Right forelimb (tissue), 1 donor: Measurements from ENCODE around the gene ZNF771.
"Not testable (repeated sequence)": the region's sequence is repeated elsewhere in the genome, so short reads cannot be mapped to it uniquely, and the experiment has no call there.

Experiments
- DNase-seq: peaks from one replicate; pipeline ENCODE4 v3.0.0-alpha.2; 2018

The ZNF771 gene

DNA sequence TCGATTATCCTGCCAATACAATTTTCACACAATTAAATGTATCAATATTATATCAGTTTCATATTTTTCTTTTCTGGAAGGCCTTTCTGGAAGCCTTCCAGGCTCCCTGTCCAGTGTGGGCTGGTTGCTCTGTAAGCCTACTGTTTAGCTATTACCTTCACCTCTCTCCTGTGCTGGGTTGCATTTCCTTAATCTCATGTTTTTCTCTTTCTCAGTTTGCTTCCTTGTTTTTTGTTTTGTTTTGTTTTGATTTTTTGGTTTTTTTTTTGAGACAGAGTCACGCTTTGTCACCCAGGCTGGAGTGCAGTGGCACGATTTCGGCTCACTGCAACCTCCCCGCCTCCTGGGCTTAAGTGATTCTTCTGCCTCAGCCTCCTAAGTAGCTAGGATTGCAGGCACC, 31.4 kb downstream of the ZNF771 start:
- no peak for DNase-seq

DNA sequence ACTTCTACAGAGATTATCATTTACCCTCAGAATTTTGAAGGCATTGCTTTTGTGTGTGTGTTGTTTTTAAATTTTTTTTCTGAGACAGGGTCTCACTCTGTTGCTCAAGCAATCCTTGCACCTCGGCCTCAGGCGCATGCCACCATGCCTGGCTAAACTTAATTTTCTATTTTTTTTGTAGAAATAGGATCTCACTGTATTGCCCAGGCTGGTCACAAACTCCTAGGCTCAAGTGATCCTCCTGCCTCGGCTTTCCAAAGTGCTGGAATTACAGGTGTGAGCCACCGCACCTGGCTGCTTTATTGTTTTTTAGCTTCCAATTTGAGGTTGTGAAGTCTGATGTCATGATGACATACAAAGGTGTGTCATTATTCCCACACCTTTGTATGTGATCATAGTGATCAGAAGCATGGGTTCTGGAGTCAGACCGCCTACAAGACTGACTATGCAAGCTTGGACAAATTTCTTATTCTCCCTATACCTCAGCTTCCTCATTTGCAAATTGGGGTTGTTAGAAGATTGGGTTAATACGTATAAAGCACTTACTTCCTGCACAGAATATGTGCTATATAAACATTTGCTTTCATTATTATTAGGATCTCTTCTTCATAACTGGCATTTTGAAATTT, 32.4 kb downstream of the ZNF771 start:
- DNase-seq: no peak

DNA sequence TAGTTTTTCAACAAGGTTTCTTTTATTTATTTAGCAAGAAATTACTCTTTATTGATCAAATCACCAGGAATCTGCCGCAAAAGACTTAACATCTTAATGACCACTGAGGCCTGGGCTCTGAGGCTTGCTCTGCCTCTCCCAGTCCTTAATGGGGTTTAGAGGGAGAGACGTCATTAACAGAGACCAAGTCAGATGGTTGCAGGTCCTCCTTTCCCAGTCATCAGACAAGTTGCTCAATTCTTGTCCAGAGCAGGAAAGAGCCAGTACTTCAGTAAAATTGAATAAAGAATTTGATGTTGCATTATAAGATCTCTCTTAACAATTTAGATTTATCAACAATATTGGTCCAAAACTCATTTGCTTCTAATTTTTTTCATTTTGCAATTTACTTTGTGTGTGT, 36.2 kb downstream of the ZNF771 start:
- no peak for DNase-seq

DNA sequence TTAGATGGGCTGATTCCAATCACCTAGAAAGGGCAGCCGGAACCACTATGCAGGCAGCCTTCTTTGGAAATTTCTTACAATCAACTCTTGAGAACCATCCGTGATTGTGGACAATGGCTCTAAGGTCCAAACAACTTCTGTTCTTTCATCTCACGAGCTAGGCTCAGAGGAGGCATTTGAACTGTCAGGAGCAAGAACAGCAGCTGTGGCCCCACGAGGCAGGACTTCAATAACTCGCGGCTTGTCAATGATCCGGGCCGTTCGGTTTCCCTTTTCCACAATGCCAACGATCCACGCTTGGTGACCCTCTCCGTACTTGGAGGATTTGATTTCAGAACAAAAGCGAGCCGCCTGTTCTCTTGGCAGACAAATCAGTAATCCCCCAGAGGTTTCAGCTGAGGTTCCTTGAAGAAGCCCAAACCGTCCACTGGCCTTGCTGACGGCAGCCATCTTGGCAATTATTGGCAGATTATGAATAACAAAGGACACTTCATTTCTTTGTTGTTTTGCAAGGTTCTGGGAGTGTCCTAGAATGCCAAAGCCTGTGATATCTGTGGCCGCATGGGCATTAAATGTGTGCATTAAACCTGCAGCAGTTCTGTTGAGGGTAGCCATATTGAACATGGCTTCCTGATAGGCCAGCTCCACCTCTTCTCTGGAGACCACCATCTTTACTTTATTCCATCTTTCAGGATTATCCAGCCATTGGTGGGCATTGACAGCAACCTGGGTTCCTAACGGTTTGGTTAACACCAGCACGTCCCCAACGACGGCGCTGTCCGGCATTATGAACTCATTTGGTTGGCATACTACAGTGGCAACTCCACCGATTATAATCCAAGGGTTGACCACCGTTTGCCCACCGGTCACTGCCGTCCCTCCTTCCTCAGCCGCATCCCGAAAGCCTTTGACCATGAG, 37.1 kb downstream of the ZNF771 start:
- DNase-seq: no peak

DNA sequence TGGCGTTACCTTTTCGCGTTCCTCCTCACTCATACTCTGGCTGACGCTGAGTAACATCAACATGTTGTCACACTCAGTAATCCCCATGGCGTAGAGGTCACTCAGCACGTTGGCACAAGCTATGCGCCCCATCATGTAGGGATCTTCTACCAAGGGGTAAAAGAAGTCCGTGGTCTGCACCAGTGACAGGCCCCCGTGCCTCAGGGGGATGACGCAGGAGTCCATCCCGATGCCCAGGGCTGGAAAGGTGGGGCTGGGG, 37.7 kb downstream of the ZNF771 start:
- DNase-seq: no peak

DNA sequence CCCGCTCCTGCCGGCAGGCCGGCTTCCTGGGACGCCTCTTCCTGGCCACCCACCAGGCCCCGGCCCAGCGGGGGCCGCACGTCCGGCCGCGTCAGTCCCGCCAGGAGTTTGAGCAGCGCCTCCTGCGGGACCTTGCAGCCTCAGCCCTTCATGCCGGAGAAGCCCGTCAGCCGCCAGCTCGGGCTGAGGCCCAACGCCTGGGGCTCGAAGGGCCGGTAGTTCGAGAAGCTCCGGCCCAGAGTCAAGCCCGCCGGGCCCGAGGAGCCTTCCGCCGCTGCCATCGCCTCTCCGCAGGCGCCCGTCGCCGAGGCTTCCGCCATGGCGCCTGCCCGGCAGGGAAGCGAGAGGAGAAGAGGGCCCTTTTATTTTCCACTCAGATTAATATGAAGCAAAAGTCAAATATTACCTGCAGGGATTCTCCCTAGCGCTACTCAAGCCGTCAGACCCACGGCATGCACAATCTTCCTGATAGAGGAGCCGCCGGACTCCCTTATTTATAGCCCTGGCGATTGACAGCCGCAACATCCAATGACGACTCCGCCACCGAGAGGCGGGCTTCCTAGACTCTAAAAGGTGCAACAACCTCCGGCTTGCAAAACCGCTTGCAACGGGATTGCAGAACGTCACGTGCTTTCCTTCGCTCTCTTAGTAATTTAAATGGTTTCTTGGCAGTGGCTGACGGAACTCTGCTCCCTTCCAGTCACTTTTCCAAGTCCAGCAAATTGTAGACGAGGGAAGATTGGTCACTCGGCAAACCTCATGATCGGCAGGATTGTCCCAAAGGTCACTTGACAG, 38.2 kb downstream of the ZNF771 start, which contains the start of gene SEPHS2:
Gene SEPHS2, minus strand, starts transcription at position 467 of the 795 bp plus-strand sequence. Its CDS starts 147 bp downstream, at position 320.
- DNase-seq: peak; percentile 96

DNA sequence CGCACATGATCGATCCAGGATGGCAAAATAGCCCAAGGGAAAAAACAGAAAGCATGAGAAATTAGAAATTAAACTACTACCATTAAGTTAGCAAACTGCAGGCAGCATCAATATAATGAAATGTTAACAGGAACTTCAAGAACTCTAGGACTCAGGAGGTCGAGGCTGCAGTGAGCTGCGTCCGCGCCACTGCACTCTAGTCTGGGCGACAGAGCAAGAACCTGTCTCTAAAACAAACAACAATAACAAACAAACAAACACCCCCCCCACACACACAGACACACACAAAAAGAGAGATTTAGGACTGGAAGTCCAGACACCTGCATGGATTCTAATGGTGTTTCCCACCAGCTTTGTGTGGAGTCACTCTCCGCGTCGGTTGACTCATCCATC, 38.8 kb downstream of the ZNF771 start:
- no peak for DNase-seq

DNA sequence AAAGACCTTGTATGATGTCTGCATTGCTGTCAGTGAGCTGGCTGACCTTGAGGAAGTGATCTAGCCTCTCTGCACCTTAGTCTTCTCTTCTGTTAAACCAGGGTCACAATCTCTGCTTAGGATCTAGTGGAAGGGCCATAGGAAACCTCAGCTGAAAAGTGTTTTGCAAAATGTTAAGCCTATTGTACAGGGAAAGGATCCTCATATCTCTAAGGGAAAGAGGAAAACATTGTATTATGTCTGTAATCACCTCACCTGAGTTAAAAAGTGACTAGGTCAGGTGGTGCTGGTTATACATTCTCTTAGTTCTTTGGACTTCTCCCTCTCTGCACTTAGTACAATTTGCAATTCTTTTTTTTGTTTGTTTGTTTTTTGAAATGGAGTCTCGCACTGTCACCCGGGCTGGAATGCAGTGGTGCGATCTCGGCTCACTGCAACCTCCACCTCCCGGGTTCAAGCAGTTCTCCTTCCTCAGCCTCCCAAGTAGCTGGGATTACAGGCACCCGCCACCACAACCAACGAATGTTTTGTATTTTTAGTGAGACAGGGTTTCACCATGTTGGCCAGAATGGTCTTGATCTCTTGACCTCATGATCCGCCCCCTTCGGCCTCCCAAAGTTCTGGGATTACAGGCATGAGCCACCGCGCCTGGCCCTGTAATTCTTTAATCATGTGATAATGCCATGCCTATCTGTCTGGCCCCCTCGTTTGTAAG, 40.3 kb downstream of the ZNF771 start:
- no peak for DNase-seq

DNA sequence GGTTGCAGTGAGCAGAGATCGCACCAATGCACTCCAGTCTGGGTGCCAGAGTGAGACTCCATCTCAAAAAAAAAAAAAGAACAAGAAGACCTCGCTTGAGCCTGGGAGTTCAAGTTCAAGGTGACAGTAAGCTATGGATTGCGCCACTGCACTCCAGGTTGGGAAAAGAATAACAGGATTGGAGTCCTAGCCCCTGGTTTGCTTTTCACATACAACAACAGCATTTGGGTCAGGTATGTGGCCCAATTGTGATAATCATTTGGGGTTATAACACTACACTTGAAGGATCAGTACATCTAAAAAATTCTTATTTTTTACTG, 41.7 kb downstream of the ZNF771 start:
- DNase-seq: no peak

DNA sequence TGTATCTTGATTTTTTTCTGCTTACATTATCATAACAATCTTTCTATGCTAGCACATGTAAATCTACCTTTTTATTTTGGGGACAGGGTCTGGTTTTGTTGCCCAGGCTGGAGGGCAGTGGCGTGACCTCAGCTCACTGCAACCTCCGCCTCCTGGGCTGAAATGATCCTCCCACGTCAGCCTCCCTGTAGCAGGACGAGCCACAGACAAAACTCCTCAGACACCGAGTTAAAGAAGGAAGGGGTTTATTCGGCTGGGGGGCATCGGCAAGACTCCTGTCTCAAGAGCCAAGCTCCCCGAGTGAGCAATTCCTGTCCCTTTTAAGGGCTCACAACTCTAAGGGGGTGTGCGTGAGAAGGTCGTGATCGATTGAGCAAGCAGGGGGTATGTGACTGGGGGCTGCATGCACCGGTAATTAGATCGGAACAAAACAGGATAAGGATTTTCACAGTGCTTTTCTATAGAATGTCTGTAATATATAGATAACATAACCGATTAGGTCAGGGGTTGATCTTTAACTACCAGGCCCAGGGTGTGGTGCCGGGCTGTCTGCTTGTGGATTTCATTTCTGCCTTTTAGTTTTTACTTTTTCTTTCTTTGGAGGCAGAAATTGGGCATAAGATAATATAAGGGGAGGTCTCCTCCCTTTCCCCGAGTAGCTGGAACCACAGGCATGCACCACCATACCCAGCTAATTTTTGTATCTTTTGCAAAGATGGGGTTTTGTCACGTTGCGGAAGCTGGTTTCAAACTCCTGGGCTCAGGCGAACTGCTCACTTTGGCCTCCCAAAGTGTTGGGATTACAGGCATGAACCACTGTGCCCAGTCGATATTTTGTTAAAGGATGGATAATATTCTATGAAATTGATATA, 45.5 kb downstream of the ZNF771 start:
- DNase-seq: not testable (repeated sequence)

DNA sequence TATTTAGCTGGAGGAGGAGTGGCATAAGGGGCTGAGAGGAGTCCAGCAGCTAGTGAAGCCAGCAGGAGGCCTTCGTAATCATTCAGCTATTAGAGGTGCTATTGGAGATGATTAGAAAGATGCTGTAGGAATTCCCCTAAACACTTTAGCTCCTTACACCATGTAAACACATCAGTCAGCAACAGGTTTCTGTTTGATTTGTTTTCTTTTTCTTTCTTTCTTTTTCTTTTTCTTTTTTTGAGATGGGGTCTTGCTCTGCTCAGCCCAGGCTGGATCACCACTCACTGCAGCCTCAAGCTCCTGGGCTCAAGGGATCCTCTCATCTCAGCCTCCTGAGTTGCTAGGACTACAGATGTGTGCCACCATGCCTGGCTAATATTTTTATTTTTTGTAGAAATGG, 48.9 kb downstream of the ZNF771 start:
- no peak for DNase-seq

DNA sequence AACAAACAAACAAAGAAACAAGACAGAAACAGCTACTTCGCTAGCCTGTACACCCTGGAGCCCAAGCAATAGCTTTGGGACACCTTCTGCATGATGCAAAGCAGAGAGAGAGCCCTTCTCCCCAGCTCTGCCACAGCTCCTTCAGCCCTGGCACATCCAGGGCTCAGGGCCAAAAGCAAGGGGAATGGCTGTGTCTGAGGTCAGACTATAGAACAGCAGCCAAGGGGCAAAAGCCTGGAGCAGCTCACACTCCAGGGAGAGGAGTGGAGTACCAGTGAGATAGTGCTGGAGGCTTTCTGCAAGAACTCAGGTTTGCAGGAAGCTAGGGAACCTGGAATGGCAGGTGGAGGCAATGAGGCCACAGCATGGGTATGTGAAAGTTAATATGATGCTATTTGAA, 49.9 kb downstream of the ZNF771 start:
- DNase-seq: no peak

DNA sequence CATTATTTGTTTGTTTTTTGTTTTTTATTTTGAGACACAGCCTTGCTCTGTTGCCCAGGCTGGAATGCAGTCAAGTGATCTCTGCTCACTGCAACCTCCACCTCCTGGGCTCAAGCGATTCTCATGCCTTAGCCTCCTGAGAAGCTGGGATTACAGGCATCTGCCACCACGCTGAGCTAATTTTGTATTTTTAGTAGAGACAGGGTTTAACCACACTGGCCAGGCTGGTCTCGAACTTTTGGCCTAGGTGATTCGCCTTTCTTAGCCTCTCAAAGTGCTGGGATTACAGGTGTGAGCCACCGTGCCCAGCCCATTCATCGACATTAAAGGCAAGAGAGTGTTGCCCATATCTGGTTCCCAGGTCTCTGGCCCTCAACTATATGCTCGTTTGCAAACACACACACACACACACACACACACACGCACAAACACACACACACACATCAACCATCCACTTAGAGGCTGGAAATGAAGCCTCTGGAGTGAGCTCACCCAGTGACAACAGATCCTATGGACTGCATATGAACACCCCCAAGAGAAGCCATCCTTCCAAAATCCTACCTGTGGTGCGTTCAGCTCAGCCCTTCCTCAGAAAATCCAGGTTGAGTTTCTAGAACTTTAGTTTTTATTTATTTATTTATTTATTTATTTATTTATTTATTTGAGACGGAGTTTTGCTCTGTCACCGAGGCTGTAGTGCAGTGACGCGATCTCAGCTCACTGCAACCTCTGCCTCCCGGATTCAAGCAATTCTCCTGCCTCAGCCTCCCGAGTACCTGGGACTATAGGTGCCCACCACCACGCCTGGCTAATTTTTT, 50.5 kb downstream of the ZNF771 start:
- no peak for DNase-seq

DNA sequence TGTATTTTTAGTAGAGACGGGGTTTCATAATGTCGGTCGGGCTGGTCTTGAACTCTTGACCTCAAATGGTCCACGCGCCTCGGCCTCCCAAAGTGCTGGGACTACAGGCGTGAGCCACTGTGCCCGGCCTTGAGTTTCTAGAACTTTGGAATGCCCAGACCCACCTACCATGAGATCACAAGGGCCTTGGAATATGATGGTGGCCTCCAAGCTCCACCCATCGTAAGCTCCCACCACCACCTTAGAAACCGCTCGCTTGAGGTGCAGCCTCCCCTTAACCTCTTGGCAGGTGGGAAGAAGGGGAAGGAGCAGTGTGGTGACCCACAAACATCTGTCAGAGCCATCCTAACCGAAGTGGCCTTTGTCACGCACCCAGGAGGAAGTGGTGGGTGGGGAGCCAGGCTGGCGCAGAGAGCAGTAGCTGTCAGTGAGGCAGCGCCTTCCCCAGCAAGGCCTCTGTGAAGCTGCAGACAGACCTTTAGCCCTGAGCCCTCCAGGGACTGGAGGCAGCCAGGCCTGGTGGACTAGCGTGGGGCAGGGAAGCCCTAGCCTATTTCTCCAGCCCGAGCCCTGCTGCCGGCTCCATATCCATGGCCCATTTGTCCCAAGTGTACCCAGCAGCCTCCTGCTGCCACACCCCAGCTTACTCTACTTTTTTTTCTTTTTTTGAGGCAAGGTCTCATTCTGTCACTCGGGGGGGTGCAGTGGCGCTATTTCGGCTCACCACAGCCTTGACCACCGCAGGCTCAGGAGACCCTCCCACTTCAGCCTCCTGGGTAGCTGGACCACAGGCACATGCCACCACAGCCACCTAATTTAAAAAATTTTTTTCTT, 51.4 kb downstream of the ZNF771 start:
- no peak for DNase-seq

DNA sequence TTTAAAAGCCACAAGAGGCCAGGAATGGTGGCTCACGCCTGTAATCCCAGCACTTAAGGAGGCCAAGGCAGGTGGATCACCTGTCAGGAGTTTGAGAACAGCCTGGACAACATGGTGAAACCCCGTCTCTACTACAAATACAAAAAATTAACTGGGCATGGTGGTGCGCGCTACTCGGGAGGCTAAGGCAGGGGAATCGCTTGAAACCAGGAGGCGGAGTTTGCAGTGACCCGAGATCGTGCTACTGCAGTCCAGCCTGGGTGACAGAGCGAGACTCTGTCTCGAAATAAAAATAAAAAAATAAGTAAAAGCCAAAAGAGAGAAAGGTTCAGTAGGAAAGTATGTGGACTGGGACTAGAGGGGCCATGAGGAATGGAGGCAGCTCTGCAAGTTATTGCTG, 52.0 kb downstream of the ZNF771 start:
- DNase-seq: no peak

DNA sequence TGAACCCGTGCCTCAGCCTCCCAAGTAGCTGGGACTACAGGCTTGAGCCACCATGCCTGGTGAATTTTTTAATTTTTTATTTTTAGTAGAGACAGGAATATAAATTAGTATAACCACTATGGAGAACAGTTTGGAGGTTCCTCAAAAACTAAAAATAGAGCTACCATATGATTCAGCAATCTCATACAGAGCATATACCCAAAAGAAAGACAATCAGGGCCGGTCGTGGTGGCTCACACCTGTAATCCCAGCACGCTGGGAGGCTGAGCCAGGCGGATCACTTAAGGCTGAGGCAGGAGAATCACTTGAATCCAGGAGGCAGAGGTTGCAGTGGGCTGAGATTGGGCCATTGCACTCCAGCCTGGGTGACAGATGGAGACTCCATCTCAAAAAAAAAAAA, 54.0 kb downstream of the ZNF771 start:
- not testable (repeated sequence) for DNase-seq

DNA sequence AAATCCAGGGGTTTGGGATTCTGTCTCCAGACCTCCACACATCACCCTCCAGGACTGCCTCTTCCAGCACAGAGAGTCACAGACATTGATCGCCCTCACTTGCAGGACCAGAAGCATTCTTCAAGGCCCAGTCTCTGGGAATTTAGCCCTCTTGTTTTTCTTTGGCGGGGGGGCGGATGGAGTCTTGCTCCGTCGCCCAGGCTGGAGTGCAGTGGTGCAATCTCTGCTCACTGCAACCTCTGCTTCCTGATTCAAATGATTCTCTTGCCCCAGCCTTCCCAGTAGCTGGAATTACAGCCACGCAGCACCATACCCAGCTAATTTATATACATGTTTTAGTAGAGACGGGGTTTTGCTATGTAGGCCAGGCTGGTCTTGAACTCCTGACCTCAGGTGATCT, 56.7 kb downstream of the ZNF771 start:
- no peak for DNase-seq
